ENCODE data around the gene C17orf100.

The C17orf100 gene

DNA sequence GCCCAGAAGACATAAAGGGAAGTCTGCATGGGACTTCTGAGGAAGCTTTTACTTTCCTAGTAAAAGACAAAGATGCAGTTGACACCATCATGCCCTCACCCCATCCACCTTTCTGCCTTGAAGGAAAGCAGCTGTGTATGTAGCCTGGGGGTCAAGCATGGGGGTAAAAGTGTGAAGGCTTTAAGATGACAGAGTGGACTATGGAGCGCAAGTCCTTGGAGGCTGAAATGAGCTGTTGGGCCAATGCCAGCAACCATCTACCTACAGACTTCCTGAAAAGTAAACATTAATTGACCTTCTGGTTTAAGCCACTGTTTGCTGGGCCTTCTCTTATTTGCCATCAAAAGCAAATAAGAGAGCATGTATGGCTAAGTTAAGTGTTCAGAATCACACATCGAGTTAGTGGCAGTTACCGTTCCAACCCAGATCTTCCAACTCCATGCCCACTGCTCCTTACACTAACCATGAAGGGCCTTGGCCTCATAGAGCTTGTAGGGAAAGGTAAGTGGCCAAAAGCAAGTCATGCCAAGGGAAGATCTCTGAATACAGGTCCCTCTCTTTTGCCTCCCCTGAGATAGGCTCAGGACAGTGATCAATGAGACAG lies 31.6 kb downstream of the C17orf100 start:
- no peak for DNase-seq (ENCODE audit: extremely low read depth, low read depth)
- H3K4me3 ChIP-seq (replicated peaks; ENCODE audit: low read depth, low read length): no peak overlapping the region
- TF ChIP-seq, protein P1, sequence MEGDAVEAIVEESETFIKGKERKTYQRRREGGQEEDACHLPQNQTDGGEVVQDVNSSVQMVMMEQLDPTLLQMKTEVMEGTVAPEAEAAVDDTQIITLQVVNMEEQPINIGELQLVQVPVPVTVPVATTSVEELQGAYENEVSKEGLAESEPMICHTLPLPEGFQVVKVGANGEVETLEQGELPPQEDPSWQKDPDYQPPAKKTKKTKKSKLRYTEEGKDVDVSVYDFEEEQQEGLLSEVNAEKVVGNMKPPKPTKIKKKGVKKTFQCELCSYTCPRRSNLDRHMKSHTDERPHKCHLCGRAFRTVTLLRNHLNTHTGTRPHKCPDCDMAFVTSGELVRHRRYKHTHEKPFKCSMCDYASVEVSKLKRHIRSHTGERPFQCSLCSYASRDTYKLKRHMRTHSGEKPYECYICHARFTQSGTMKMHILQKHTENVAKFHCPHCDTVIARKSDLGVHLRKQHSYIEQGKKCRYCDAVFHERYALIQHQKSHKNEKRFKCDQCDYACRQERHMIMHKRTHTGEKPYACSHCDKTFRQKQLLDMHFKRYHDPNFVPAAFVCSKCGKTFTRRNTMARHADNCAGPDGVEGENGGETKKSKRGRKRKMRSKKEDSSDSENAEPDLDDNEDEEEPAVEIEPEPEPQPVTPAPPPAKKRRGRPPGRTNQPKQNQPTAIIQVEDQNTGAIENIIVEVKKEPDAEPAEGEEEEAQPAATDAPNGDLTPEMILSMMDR (IDR thresholded peaks at IDR 0.05; ENCODE audit: low read depth, low read length, missing control alignments): no peak

DNA sequence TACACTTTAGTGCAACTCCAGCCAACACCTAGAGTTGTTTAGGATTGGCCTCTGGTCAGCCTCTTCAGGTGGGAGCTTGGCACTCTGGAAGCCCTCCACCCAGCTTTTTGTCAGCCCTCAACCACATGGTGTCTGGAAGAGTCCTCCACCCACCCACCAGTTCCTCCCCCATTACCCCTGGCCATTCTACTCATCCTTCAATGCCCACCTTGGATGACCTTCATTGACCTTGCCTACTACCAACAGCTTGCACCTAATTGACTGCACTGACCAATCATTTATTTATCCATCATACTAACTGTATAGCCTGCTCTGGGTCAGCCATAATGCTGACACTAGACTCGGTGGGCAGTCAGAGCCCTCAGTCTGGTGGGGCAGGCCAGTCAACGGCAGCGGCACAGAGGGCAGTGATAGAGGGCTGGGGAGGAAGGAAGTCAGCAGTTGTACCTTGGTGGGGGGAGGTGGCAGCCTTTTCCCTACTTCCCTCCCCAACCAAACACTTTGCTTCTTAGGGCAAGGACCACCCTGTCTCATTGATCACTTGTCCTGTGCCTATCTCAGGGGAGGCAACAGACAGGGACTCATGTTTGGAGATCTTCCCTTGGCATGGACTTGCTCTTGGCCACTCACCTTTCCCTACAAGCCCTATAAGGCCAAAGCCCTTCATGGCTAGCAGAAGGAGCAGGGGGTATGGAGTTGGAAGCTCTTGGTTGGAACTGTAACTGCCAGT lies 32.3 kb downstream of the C17orf100 start:
- no peak for DNase-seq (ENCODE audit: extremely low read depth, low read depth)
- TF ChIP-seq, protein P1 (IDR thresholded peaks at IDR 0.05; ENCODE audit: low read depth, low read length, missing control alignments): no peak
- H3K4me3 ChIP-seq (replicated peaks; ENCODE audit: low read depth, low read length): no peak overlapping the region

DNA sequence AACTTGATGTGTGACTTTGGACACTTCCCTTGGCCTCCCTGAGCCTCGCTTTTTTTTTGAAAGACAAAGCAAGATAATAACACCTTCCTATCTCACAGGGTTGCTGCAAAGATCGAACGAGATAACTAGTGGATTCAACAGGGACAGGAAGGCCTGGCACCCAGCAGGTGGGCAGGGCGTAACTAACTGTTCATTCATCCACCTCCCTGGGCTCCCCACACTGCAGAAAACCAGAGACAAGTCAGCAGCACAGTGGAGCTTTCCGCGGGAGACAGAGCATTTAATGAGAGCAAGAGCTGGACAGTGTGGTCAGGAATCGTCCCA lies 32.9 kb downstream of the C17orf100 start:
- DNase-seq (ENCODE audit: extremely low read depth, low read depth): no peak
- TF ChIP-seq, protein P1 (IDR thresholded peaks at IDR 0.05; ENCODE audit: low read depth, low read length, missing control alignments): no peak
- no peak overlapping the region for H3K4me3 ChIP-seq (replicated peaks; ENCODE audit: low read depth, low read length)

DNA sequence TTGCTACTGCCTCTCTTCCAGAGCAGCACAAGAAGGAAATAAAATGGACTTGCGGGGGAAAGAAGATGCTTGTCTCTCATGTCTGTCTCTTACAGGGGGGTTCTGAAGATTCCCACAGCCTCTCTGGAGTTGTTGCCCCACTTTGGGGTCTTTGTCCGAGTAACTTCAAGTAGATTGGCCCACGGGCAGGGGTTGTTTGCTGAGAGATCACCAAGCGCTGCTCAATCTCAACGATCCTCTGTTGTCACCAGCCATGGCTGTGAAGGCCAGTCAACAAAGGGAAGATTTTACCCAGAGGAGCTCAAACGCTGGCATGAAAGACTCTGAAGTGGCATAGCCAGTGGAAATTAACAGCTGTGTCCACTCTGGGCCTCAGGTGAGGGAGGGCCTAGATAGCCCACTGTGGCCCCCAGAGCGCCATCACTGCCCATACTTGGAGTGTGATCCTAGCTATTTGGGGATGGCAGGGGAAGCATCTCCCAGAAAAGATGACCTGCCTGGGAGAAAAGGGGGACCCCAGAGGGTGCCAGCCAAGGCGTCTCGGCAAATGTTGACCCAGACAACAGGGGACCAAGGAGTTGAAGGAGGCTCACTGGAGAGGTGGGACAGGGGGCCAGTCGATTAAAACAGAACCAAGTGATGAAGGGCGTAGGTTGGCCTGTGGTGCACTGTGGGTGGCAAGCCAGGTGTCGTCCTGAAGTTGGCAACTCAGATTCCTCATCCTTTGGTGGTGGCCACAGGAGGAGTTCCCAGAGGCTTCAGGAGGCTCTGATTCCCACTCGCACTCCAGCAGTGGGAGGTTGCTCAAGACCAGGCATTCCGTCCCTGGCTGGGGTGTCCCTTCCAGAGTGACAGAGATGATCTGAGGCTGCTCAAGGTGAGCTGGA lies 33.6 kb downstream of the C17orf100 start:
- no peak overlapping the region for H3K4me3 ChIP-seq (replicated peaks; ENCODE audit: low read depth, low read length)
- TF ChIP-seq, protein P1 (IDR thresholded peaks at IDR 0.05; ENCODE audit: low read depth, low read length, missing control alignments): no peak
- DNase-seq (ENCODE audit: extremely low read depth, low read depth): no peak

DNA sequence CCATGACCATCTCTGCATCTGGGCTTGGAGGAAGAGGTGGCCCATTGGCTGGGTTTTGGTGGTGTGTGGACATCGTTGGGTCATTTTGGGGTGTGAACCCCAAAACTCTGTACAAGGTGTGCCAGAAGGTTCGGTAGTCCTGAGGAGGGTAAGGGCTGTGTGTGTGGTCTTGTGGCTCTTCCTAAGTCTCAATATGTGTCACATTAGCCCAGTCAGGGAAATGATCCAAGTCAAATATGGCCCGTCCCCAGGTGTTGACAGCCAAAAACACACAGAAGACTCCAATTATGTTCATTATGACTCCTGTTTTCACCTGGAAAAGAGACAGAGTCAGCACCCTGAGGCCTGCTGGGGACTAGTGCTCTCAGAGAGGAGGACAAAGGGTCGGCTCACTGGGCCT lies 34.5 kb downstream of the C17orf100 start:
- TF ChIP-seq, protein P1 (IDR thresholded peaks at IDR 0.05; ENCODE audit: low read depth, low read length, missing control alignments): no peak
- no peak for DNase-seq (ENCODE audit: extremely low read depth, low read depth)
- no peak overlapping the region for H3K4me3 ChIP-seq (replicated peaks; ENCODE audit: low read depth, low read length)

DNA sequence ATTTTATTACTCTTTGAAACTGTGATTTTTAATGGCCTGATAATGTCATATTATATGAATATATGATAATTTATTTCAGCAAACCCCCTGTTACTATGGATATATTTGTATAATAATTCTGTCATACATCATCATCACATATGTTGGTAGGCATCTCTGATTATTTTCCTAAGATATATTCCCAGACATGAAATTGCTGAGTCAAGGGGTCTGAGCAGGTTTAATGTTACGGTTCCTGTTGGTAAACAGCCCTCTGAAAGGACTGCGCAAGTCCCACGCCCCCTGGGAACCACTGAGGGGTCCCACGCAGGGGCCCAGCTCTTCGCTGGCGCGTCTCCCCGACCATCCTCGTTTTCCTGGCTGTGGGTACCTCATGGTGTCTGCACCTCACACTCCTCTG lies 37.4 kb downstream of the C17orf100 start:
- DNase-seq (ENCODE audit: extremely low read depth, low read depth): no peak
- H3K4me3 ChIP-seq (replicated peaks; ENCODE audit: low read depth, low read length): no peak overlapping the region
- TF ChIP-seq, protein P1 (IDR thresholded peaks at IDR 0.05; ENCODE audit: low read depth, low read length, missing control alignments): no peak
